ENCODE results near the gene FRRS1.
A peak's percentile ranks its signal among the peaks of the same experiment; 100 is the strongest.
"Not testable (repeated sequence)": the region's sequence is repeated elsewhere in the genome, so short reads cannot be mapped to it uniquely, and the experiment has no call there.

The FRRS1 gene, protein sequence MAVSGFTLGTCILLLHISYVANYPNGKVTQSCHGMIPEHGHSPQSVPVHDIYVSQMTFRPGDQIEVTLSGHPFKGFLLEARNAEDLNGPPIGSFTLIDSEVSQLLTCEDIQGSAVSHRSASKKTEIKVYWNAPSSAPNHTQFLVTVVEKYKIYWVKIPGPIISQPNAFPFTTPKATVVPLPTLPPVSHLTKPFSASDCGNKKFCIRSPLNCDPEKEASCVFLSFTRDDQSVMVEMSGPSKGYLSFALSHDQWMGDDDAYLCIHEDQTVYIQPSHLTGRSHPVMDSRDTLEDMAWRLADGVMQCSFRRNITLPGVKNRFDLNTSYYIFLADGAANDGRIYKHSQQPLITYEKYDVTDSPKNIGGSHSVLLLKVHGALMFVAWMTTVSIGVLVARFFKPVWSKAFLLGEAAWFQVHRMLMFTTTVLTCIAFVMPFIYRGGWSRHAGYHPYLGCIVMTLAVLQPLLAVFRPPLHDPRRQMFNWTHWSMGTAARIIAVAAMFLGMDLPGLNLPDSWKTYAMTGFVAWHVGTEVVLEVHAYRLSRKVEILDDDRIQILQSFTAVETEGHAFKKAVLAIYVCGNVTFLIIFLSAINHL

DNA sequence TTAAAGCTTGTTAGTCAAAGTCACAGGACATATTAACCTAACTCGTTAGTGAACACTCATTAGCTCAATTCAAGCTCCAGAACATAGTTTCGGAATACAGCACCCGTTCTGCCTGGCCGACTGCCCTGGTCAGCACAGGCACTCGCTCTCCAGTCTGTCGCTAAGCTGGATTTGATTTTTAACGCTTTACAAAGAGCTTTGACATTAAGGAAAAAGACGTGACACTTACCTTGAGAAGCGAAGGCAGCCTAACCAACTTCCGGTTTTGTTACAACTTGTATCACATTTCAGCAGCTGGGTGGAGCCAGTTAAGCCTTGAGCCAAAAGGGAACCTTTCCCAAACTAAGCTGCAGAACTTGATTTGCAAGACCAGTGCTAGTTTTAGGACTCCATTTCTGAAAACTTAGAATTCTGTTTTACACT is at the start of gene FRRS1:
TSS of gene FRRS1 (minus strand) at position 258 of the 423 bp plus-strand sequence. CDS start 17,867 bp downstream, outside the sequence.
- peak; percentile 80 to 81 for DNase-seq

DNA sequence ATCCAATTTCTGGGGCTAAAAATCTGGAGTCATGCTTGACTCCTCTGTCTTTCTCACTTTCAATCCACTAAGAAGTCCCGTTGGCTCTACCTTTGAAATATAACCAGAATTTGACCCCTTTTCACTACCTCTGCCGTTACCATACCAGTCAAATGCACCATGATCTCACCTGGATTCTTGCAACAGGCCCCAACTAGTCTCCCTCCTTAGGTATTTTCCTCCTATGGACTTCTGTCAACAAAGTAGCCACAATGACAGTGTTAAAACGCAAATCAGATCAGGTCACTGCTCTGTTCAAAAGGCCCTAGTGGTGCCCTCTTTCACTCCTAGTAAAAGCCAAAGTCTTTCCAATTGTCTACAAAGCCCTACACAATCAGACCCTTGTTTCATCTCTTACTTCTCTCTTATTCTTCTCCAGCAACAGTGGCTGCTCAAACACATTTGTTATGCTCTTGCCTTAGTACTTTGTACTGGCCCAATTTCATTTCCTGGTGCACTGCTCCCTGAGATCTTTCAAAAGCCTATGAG is 48.0 kb upstream of the FRRS1 start:
- no peak for DNase-seq

DNA sequence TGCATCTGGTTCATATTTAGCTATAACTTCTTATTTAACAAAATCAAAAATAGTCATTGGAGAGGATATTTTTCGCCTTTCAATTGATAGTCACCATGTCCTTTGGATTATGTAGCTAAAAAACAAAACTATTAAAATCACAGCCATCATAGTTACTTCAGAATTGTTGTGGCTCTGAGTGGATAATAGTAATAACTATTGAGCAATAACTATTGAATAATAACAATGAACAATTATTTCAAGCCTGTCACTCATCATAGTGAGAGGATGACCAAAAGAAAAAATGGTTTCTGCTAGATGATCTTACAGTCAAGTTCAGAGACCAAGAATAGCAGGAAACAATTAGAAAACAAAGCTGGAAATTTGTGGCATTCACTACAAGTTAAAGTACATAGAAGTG is 45.3 kb upstream of the FRRS1 start:
- DNase-seq: no peak

DNA sequence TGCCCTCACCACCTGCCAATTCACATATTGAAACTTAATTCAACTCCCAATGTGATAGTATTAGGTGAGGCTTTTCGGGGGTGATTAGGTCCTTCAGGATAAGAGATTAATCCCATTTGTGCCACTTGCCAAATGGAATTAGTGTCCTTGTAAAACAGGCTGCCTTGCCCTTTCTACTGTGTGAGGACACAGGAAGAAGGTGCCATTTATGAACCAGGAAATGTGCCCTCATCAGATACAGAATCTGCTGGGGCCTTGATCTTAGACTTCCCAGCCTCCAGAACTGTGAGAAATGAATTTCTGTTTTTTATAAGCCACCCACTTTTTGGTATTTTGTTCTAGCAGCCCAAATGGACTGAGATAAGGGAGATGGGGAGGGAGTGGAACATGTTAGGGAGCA is 44.6 kb upstream of the FRRS1 start:
- no peak for DNase-seq

DNA sequence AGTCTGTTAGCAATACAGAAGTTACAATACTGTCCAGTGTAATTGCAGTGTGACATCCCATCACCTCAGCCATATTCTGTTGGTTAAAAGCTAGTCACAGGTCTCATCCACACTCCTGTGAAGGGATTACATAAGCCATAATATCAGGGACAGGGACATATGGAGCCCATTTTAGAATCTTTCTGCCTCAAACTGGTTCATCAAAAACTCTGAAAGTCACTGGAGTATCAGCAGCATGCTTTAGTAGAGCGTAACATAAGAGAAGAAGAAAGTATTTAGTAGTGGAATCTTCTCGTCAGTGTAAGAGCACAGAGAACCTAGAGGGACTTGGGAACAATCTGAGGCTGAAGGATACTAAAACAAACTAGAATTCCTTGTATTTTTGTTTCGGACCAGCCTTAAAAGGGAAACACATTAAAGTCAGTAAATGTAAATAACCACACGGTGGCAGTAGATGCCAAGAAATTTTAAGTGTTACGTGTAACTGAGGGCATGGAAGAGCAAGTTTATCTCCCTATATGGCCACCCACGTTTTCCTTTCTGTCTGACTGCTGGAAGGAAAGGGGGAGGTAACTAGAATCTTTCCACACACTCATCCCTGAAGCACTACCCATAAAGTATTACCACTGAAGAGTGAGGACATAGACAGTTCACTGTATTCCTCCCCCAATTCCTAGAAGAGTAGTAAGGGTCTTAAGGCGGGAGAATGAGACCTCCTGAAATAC is 42.1 kb upstream of the FRRS1 start:
- DNase-seq: peak; percentile 79 to 91

DNA sequence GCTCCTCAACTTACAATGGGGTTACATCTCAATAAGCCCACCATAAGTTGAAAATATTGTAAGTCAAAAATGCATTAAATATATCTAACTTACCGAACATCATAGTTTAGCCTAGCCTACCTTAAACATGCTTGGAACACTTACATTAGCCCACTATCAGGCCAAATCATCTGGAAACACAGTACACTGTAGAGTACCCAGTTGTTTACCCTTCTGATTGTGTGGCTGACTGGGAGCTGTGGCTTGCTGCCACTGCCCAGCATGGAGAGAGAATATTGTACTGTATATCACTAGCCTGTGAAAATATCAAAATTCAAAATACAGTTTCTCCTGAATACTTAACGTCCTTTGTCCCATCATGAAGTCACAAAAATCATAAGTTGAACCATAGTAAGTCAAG is 40.4 kb upstream of the FRRS1 start:
- no peak for DNase-seq

DNA sequence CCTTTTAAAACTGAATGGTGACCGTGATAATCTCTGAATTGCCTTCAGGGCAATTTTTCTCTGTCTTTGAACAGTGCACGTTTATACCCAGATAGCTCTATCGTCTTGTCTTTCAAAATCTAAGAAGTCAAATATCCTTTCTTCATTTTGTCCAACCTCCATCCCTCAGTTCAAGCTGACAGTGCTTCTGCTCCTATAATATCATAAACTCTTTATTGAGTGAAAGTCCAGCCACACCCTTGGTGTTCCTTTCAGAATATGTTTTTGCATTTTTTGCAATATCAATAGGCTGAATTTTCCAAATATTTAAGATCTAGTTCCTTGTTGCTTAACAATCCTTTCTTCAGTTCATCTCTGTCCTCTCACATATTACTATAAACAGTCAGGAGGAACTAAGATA is 35.1 kb upstream of the FRRS1 start:
- DNase-seq: no peak

DNA sequence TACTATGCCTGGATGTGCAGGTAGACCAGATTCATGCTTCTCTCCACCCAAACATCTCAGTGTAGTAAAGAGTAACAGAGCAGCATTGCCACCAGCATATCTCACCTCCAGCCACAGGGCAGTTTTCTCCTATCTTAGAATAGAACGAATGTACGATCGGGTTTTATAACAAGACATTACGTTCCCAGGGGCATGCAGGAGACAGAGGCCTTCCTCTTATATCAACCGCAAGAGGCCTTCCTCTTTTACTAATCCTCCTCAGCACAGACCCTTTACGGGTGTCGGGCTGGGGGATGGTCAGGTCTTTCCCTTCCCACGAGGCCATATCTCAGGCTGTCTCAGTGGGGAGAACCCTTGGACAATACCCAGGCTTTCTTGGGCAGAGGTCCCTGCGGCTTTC is 27.4 kb upstream of the FRRS1 start:
- not testable (repeated sequence) for DNase-seq

DNA sequence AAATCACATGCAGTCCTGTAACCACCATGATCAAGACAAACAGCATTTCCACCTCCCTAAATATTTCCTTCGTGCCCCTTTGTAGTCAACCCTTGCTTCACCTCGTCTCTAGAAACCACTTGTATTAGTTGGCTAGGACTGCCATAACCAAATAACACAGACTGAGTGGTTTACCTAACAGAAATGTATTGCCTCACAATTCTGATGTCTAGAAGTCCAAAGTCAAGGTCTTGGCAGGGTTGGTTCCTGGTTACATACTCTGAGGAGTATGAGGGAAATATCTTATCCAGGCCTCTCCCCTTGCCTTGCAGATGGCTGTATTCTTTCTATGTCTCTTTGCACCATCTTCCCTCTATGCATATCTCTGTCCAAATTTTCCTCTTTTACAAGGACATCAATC is 23.3 kb upstream of the FRRS1 start:
- no peak for DNase-seq

DNA sequence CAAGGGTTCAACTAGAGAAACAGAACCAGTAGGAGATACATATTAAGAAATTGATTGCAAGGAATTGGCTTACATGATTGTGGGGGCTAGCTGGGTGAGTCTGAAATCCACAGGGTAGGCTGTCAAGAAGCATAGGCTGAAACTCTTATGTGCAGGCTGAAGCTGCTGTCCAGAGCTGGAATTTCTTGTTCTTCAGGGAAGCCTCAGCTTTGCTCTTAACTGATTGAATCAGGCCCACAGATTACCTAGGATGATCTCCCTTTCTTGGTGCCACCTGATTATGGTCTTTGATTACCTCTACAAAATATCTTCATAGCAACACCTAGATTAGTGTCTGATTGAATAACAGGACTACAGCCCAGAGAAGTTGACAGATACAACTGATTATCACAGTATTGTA is 22.5 kb upstream of the FRRS1 start:
- no peak for DNase-seq

DNA sequence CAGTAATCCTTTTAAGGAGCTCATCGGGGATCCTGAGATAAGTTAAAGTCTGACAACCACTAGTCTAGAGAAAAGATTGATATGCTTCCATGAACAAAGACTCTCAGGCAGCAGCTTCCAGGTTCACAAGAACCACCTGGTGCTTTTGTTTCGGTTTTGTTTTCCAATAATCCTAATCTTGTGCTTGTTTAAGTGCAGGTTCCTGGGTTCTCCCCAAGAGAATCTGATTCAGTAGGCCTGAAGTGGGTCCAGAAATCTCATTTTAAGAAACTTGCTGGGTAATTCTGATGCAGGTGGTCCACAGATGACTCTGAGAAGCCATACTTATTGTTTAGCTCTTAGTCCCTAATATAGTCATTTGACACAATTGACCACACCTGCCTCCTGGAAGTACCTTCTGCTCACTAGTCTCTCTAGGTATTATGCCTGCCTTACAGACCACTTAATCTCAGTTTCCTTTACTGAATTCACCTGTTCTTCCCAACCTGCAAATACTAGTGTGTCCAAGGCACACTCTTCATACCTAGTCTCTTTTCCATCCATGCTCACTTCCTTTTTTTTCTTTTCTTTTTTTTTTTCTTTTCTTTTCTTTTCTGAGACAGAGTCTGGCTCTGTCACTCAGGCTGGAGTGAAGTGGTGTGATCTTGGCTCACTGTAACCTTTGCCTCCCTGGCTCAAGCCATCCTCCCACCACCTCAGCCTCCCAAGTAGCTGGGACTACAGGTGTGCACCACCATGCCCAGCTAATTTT is 20.5 kb upstream of the FRRS1 start:
- no peak for DNase-seq

DNA sequence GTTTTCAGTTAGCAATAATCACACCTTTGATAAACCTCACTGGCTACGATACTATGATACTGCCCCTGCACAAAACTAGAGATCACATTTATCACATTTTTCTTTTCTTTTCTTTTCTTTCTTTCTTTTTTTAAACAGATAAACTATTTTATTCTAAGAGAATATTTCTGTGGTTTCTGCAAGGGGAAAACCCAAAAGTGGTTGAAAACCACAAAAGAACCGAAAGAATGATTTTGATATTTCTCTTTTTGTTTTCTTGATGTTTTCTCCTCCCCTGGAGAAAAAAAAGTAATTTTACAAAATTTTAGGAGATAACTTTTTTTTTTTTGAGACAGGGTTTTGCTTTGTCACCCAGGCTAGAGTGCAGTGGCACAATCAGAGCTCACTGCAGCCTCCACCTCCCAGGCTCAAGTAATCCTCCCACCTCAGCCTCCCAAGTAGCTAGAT is 18.4 kb upstream of the FRRS1 start:
- no peak for DNase-seq

DNA sequence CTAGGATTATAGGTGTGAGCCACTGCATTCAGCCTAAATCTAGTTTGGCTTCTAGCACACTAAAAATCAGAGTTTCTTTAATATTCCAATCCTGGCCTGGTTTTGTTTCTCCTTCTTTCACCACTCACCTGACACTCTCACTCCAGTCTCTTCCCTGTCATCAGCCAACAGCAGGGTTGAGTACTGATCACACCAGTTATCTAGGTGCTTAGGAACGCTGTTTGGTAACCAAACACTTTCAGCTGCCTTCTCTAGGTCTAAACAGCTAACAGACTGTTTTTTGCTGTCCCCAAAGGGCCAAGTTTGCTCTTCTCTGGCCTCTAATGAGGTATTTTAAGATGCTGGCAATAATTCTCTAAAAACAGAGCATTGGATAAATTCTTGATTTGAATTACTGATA is 17.7 kb upstream of the FRRS1 start:
- no peak for DNase-seq

DNA sequence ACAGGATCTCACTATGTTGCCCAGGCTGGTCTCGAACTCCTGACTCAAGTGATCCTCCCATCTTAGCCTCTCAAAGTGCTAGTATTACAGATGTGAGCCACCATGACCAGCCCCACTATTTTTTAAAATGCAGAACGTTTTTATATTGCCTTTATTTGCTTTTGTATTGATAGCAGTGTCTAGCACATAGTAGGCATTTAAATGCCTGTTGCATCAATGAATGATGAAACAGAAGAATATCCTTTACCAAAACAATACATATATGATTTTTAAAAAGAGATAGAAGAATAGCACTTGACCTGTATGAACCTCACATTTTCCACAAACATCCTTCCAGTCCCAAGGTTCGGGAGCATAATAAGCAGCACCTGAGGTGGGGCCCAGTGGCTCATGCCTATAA is 16.5 kb upstream of the FRRS1 start:
- DNase-seq: no peak

DNA sequence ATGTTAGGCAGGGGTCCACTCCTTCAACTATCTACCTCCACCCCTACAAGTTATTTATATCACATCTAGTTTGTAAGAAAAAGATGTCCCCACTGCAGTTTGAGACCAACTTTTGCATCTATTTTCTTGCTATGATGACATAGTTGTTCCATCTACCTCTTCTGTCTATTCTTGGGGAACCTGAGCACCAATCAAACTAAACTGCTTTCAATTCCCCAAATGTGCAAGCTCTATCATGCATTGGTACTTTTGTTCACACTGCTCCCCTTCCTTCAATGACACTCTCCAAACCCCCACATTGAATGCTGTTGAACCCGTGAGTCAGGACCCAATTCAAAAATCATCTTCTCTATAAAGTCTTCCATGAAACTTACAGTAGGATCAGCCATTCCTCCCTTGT is 16.0 kb upstream of the FRRS1 start:
- no peak for DNase-seq

DNA sequence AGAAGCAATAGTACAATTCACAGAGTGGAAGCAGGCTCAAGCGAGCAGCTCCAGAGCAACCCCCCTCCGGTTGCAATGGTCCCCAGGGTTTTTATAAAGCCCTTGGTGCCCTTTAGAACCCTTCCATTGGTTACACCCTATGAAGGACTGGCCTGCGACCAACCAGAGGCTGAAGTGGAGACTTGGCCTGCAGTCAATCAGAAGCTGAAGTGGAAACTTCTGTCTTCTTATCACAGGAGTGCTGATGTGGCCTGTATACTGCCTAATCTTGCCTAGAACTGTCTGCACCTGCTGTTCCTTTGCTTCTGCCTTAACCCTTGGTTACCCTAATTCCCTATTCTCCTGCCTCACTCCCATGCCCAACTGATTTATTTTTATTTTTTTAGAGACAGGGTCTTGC is 15.4 kb upstream of the FRRS1 start:
- no peak for DNase-seq

DNA sequence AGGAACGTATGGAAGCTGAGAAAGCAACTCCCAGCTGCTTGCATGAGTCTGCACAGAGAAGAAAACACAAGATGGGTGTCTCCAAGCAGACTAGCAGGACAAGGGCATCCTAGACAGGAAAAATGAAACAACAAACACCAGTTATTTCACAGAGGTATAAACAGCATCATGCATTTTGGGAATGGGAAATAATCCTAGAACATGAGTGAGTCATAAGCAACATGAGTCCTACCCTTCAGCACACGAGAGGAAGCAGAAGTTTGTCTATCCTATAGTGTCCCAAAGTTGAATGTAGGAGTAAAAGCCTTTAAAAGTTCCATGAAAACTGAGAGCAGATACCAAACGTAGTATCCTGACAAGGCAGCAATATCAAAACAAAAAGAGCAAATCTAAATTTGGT is 11.3 kb upstream of the FRRS1 start:
- DNase-seq: no peak

DNA sequence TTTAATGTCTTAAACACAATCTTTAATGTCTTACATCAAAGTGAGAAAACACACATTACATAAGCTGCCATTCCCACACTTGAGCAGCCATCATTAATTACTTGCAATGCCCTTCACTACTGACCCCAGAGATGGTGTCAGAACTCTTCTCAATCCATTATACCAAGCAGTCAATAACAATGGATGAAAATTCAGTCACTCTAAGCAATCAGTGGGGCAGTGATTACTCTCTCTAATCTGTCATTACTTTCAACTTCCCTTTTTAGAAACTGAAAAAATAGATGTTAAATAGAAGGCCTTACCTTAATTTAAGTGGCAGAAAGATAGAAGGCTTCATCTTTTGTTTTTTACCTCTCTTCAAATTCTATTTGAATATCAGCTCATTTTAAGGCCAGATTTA is 9.7 kb upstream of the FRRS1 start:
- no peak for DNase-seq

DNA sequence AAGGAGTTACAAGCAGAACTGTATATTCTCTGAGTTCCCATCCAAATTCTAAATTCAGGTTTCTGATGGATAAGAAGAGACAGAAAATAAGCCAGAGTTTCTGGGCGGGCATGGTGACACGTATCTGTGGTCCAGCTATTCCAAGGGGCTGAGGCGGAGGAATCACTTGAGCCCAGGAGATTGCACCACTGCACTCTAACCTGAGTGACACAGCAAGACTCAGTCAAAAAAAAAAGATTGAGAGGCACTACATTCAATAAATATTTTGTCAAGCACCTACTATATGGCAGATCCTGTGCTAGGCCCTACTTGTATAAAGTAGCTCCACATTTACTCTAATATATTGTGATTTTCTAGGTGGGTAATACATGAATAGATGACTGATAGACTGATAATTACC is 6.4 kb upstream of the FRRS1 start:
- no peak for DNase-seq

DNA sequence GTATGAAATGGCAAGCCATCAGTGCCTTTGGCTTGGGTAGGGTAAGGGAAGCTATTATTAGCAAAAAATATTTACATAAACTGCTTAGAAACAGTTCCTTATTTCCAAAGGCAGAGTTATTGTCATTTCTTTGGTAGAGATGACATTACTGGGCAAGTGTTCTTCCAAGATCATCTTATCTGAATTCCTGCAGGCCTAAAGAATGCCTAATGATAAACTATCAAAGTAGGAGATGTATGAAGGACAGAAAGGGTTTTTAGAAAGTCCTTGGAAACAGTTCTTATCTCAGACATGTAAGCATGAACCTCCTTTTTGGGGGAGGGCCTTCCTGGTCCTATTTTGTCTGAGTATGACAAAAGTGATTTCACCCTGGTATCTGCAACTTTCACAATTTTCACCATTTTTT is 5.1 kb upstream of the FRRS1 start:
- no peak for DNase-seq

DNA sequence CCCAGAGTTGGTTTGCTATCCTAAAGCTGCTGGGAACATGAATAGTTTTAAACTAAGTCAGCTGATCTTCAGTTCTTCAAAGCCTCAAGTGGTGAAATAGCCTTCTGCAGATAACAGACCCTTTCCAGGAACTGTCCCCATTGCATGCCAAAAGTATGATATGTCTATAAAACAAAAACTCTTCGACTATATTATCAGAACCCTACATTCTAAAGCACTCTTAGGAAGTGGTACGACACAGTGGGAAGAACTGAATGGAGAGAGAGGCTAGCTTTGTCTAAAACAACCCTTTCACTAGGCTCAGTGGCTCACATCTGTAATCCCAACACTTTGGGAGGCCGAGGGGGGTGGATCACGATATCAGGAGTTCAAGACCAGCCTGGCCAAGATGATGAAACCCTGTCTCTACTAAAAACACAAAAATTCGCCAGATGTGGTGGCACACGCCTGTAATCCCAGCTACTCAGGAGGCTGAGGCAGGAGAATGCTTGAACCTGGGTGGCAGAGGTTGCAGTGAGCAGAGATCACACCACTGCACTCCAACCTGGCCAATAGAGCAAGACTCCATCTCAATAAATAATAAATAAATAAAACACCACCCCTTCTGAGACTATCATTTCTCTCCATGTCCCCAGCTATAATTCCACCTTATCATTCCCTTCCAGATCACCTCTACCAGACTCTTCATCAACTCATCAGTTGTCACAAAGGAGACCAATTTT is 2.2 kb upstream of the FRRS1 start:
- DNase-seq: no peak

DNA sequence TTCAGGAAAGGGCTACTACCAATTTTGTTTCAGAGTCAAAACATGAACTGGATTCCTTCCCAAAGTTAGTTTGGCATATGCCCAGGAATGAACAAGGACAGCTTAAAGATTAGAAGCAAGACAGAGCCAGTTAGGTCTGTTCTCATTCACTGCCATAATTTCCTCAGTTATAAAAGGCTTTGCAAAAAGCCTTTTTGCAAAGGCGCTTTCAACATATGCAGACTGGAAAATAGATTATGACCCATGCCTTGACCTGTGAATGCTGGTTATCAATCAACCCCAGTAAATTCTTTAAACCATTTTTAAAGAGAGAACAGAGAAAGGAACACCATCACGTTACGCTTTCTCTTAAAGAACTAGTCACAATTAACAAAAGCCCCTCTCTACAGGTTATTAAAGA is 1.7 kb upstream of the FRRS1 start:
- no peak for DNase-seq

All from inflammatory macrophage treated with lipopolysaccharide for 1 hour (primary cell).